ENCODE results near the gene ACOXL.

The ACOXL gene

GRCh38 chr2:110873056-110873502, 140.7 kb downstream of the ACOXL start:
- no peak overlapping the region for H3K4me3 ChIP-seq (ENCODE audit: low read depth, low read length)
- no peak for DNase-seq (ENCODE audit: low read depth)
- TF ChIP-seq CTCF (conservative IDR thresholded peaks at IDR 0.05; ENCODE audit: low read depth, low read length) = no peak

GRCh38 chr2:110873597-110874452, 141.5 kb downstream of the ACOXL start:
- no peak for DNase-seq (ENCODE audit: low read depth)

GRCh38 chr2:110874453-110875383, 142.3 kb downstream of the ACOXL start:
- no peak for DNase-seq (ENCODE audit: low read depth)
- no peak for TF ChIP-seq CTCF (conservative IDR thresholded peaks at IDR 0.05; ENCODE audit: low read depth, low read length)
- no peak overlapping the region for H3K4me3 ChIP-seq (ENCODE audit: low read depth, low read length)

More at GRCh38 chr2:110873597-110874452, 141.5 kb downstream of the ACOXL start:
- no peak overlapping the region for H3K4me3 ChIP-seq (ENCODE audit: low read depth, low read length)
- no peak for TF ChIP-seq CTCF (conservative IDR thresholded peaks at IDR 0.05; ENCODE audit: low read depth, low read length)

GRCh38 chr2:110875384-110875725, 143.0 kb downstream of the ACOXL start:
- TF ChIP-seq CTCF (conservative IDR thresholded peaks at IDR 0.05; ENCODE audit: low read depth, low read length) = no peak
- no peak overlapping the region for H3K4me3 ChIP-seq (ENCODE audit: low read depth, low read length)

GRCh38 chr2:110876167-110876999, 144.0 kb downstream of the ACOXL start:
- DNase-seq (ENCODE audit: low read depth) = no peak
- no peak for TF ChIP-seq CTCF (conservative IDR thresholded peaks at IDR 0.05; ENCODE audit: low read depth, low read length)
- no peak overlapping the region for H3K4me3 ChIP-seq (ENCODE audit: low read depth, low read length)

More at GRCh38 chr2:110875384-110875725, 143.0 kb downstream of the ACOXL start:
- DNase-seq (ENCODE audit: low read depth) = no peak

GRCh38 chr2:110877031-110877827, 144.9 kb downstream of the ACOXL start:
- no peak overlapping the region for H3K4me3 ChIP-seq (ENCODE audit: low read depth, low read length)
- TF ChIP-seq CTCF (conservative IDR thresholded peaks at IDR 0.05; ENCODE audit: low read depth, low read length) = no peak
- DNase-seq (ENCODE audit: low read depth) = no peak
